A549 (cell line): ENCODE results near the gene WRNIP1.

Source experiments
- EP300 ChIP-seq, 2 experiments: fragments of >200 bp; sonication (Bioruptor Twin); formaldehyde crosslinking; IDR thresholded peaks; 2 replicates in 1 of 2; 3 replicates in 1 of 2; pipeline ENCODE4 v1.6.1; 2016 to 2017
- ESRRA ChIP-seq: fragments of 150-350 bp; IDR thresholded peaks from 2 replicates; pipeline ENCODE4 v1.6.1; 2014; ENCODE audit warnings: mild to moderate bottlenecking, low read length, borderline replicate concordance
- HOXA7 ChIP-seq: fragments of 250-450 bp; sonication (Bioruptor Pico); IDR thresholded peaks from 2 replicates; pipeline ENCODE4 v1.5.0; 2020; ENCODE audit warnings: mild to moderate bottlenecking, moderate library complexity
- JUNB ChIP-seq: fragments of >200 bp; sonication (Bioruptor Twin); formaldehyde crosslinking; IDR thresholded peaks from 2 replicates; pipeline ENCODE4 v1.6.1; 2016
- MAFK ChIP-seq: fragments of 450-650 bp; IDR thresholded peaks from 2 replicates; pipeline ENCODE4 v1.6.1; 2014; ENCODE audit not compliant: partially characterized antibody
- MYC ChIP-seq: IDR thresholded peaks from 2 replicates; pipeline ENCODE4 v1.6.1; 2012; ENCODE audit warnings: mild to moderate bottlenecking, inconsistent platforms, low read length, improper control_type of control experiment, borderline replicate concordance
- POLR2A ChIP-seq: IDR thresholded peaks from 2 replicates; pipeline ENCODE4 v1.6.1; 2012; ENCODE audit warnings: mild to moderate bottlenecking, low read length
- RAD21 ChIP-seq, 2 experiments: fragments of >200 bp in 1 of 2; sonication (Bioruptor Twin) in 1 of 2; formaldehyde crosslinking in 1 of 2; IDR thresholded peaks in 1 of 2; conservative IDR thresholded peaks in 1 of 2; 2 replicates in 1 of 2; 3 replicates in 1 of 2; pipeline ENCODE4 v1.6.1; 2012 to 2018; ENCODE audit warnings: inconsistent platforms in 1 of 2
- SMC3 ChIP-seq: fragments of >200 bp; sonication (Bioruptor Twin); formaldehyde crosslinking; IDR thresholded peaks from 3 replicates; pipeline ENCODE4 v1.6.1; 2018; ENCODE audit warnings: inconsistent platforms
- TF ChIP-seq, protein P1 (sequence below): fragments of >200 bp; sonication (Bioruptor Twin); formaldehyde crosslinking; IDR thresholded peaks from 3 replicates; pipeline ENCODE4 v1.5.1; 2016
- TF ChIP-seq, protein P2 (sequence below): fragments of 200-600 bp; sonication (generic); IDR thresholded peaks from 2 replicates; pipeline ENCODE4 v1.6.1; 2016; ENCODE audit warnings: antibody characterized with exemption, mild to moderate bottlenecking, moderate library complexity
- TF ChIP-seq, protein P3 (sequence below): IDR thresholded peaks from 2 replicates; pipeline ENCODE4 v1.6.1; 2012
- TF ChIP-seq, protein P4 (sequence below): fragments of 250-450 bp; sonication (Bioruptor Pico); IDR thresholded peaks from 2 replicates; pipeline ENCODE4 v1.5.0; 2020; ENCODE audit warnings: low read depth, mild to moderate bottlenecking, moderate library complexity

DNA sequence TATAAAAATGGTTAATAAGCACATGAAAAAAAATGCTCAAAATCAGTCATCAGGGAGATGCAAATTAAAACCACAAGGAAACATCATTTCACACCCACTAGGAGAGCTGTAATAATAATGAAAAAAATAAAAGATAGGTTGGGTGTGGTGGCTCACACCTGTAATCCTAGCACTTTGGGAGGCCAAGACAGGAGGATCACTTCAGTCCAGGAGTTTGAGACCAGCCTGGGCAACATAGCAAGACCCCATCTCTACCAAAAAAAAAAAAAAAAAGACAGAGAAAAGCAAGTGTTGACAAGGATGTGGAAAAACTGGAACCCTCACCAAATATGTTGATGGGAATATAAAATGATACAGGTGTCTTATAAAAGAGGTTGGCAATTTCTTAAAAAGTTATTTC, 11.4 kb upstream of the WRNIP1 start:
- TF ChIP-seq, protein P1, sequence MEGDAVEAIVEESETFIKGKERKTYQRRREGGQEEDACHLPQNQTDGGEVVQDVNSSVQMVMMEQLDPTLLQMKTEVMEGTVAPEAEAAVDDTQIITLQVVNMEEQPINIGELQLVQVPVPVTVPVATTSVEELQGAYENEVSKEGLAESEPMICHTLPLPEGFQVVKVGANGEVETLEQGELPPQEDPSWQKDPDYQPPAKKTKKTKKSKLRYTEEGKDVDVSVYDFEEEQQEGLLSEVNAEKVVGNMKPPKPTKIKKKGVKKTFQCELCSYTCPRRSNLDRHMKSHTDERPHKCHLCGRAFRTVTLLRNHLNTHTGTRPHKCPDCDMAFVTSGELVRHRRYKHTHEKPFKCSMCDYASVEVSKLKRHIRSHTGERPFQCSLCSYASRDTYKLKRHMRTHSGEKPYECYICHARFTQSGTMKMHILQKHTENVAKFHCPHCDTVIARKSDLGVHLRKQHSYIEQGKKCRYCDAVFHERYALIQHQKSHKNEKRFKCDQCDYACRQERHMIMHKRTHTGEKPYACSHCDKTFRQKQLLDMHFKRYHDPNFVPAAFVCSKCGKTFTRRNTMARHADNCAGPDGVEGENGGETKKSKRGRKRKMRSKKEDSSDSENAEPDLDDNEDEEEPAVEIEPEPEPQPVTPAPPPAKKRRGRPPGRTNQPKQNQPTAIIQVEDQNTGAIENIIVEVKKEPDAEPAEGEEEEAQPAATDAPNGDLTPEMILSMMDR: no peak
- TF ChIP-seq EP300 (IDR thresholded peaks at IDR 0.05) (no peak), MYC (no peak), POLR2A (no peak), JUNB (no peak), RAD21 (conservative IDR thresholded peaks at IDR 0.05 in 1 of 2, IDR thresholded peaks at IDR 0.05 in 1 of 2) (no peak), MAFK (no peak), SMC3 (no peak), ESRRA (no peak), HOXA7 (no peak)
- TF ChIP-seq, protein P2, sequence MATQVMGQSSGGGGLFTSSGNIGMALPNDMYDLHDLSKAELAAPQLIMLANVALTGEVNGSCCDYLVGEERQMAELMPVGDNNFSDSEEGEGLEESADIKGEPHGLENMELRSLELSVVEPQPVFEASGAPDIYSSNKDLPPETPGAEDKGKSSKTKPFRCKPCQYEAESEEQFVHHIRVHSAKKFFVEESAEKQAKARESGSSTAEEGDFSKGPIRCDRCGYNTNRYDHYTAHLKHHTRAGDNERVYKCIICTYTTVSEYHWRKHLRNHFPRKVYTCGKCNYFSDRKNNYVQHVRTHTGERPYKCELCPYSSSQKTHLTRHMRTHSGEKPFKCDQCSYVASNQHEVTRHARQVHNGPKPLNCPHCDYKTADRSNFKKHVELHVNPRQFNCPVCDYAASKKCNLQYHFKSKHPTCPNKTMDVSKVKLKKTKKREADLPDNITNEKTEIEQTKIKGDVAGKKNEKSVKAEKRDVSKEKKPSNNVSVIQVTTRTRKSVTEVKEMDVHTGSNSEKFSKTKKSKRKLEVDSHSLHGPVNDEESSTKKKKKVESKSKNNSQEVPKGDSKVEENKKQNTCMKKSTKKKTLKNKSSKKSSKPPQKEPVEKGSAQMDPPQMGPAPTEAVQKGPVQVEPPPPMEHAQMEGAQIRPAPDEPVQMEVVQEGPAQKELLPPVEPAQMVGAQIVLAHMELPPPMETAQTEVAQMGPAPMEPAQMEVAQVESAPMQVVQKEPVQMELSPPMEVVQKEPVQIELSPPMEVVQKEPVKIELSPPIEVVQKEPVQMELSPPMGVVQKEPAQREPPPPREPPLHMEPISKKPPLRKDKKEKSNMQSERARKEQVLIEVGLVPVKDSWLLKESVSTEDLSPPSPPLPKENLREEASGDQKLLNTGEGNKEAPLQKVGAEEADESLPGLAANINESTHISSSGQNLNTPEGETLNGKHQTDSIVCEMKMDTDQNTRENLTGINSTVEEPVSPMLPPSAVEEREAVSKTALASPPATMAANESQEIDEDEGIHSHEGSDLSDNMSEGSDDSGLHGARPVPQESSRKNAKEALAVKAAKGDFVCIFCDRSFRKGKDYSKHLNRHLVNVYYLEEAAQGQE: no peak
- TF ChIP-seq, protein P3, sequence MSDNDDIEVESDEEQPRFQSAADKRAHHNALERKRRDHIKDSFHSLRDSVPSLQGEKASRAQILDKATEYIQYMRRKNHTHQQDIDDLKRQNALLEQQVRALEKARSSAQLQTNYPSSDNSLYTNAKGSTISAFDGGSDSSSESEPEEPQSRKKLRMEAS: no peak
- TF ChIP-seq, protein P4, sequence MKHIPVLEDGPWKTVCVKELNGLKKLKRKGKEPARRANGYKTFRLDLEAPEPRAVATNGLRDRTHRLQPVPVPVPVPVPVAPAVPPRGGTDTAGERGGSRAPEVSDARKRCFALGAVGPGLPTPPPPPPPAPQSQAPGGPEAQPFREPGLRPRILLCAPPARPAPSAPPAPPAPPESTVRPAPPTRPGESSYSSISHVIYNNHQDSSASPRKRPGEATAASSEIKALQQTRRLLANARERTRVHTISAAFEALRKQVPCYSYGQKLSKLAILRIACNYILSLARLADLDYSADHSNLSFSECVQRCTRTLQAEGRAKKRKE (CRISPR knock-in tag): no peak
